SK-MEL-5 (cell line): ENCODE measurements around the gene GRAMD1B. TPM values are rescaled to one million over a fixed set of nuclear protein-coding genes. Genes with fewer than 3 reads are reported as not detected.
"Not testable (repeated sequence)": the region's sequence is repeated elsewhere in the genome, so short reads cannot be mapped to it uniquely, and the experiment has no call there.

ENCODE experiments used
- DNase-seq: peaks from one replicate; pipeline ENCODE4 v3.0.0-alpha.2; 2016; ENCODE audit warnings: low read depth, low spot score
- in situ Hi-C: cut with HindIII; loops from 2 replicates; pipeline ENCODE4 v1.10.0; 2016; ENCODE audit warnings: low sequenced_read_pairs, high pct_unique_total_duplicates, low pct_unique_long_range_greater_than_20kb
- total RNA-seq: library from RNA; depleted of rRNA; stranded (reverse); fragments of >200 nt; shearing (Covaris generic); gene quantifications from 2 replicates; pipeline ENCODE4 v1.2.3, GENCODE V29; 2014

GRAMD1B gene
- total RNA-seq, 1 experiment from 2014 or later: 721 TPM

DNA sequence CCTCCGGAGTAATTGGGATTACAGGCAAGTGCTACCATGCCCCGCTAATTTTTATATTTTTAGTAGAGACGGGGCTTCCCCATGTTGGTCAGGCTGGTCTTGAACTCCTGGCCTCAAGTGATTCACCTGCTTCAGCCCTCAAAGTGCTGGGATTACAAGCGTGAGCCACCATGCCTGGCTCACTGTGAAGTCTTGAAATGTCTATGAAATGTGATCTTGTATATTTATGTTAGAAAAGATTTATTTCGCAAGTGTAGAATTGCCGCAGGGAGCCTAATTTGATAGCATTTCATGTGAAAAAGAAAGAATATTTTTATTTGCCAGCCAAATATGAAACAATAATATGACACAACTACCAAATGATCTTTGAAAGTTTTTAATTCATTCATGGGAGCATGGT, 52.1 kb downstream of the GRAMD1B start:
- no peak for DNase-seq
- in situ Hi-C loops: no loop called here

DNA sequence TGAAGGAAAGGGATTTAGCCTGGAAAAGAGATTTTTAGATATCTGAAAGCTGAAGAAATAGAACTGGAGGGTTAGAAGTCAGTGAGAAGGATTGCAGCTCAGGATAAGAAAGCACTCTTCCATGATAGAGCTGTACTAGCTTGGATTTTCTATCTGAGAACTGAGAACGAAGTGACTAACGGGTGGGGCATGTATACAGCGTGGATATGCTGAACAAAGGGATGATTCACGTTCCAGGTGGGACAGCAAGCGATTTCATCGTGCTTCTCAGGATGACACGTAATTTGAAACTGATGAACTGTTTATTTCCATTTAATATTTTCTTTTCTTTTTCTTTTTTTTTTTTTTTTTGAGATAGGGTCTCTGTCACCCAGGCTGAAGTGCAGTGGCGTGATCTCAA, 53.0 kb downstream of the GRAMD1B start:
- DNase-seq: no peak
- in situ Hi-C loops: no loop called here

DNA sequence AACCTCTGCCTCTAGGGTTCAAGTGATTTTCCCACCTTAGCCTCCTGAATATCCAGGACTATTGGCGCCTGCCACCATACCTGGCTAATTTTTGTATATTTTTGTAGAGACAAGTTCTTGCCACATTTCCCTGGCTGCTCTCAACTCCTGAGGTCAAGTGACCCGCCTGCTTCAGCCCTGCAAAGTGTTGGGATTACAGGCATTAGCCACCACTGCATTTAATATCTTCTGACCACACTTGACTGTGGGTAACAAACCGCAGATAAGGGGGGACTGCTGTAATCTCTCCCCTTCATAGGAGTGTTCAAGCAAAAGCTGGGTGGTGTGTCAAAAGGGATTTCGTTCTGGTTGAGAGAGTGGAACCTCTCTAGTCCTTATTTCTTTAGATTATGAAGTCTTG, 53.4 kb downstream of the GRAMD1B start:
- in situ Hi-C loops: no loop called here
- DNase-seq: no peak

DNA sequence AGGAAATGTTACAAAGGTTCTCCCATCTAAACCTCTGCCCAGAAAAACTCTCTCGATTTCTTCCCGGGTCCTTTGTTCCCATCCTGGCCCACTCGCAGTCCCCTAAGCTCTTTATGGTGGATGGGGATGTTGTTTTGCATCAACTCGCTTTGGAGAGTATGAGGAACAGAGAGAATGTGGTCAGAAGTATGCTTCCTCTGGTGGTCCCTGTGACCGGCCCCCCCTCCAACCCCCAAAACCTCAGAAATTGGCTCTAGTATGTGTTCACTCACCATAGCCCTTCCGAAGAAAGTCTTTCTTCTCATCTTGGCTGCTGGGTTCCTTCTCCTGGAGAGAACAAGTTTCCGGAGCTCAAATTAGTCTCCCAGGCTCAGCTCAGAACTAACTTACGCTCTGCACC, 54.4 kb downstream of the GRAMD1B start:
- DNase-seq: no peak
- in situ Hi-C loops: no loop called here

DNA sequence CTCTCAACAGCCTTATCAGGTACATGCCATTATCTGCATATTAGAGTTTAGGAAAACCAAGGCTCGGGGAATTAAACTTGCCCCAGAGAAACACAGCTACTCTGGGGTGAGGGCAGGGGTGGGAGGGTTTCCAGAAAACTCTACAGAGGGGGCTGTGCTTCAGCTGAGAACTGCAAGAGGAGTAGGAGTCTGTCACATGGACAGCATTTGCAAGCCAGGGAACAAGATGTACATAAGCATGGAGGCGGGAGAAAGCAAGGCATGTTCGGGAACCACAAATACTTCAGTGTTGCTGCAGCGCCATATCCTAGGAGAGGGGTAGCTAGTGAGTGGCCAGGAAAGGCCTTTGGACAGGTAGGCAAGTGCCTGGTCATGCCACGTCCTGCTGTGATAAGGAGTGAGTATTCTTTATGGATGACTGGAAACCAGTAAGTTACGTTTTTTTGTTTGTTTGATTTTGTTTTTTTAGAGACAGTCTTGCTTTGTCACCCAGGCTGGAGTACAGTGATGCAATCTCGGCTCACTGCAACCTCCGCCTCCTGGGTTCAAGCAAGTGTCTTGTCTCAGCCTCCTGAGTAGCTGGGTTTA, 57.2 kb downstream of the GRAMD1B start:
- no peak for DNase-seq
- in situ Hi-C loops: no loop called here

DNA sequence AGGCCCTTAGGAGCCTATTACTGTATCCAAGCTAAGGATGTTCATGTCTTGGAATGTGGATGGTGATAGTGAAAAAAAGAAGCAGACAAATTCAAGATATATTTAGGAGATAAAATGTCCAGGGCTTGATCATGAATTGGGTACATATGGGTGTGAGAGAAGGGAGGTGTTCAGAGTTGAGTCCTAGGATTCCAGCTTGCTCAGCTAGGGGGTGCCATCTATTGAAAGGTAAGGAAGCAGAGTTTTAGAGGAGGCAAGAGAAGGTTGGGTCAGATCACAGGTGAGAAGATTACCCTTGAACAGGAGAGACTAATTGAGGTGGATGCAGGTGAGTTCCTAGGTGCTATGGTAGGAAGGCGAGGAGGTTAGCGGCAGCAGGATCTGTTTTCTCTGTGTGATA, 60.5 kb downstream of the GRAMD1B start:
- DNase-seq: no peak
- in situ Hi-C loops: no loop called here

DNA sequence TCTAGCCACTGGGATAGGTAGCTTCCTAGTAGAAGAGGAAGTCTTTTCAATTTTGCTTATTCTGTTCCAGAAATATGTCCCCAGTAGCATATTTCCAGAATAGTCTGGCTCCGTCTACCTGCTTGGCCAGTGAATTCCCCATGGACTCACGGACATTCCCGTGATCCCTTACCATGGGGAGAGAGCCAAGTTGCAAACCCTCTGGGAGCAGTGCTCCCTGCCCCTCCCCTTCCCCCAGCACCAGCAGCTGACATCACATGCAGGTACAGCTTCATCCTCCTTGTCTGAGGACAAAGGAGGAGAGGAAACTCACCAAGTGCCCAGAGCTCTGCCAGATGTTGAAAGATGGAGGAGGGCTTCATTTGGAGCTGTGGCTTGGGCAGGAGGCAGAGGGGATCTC, 61.2 kb downstream of the GRAMD1B start:
- DNase-seq: no peak
- in situ Hi-C loops: no loop called here

DNA sequence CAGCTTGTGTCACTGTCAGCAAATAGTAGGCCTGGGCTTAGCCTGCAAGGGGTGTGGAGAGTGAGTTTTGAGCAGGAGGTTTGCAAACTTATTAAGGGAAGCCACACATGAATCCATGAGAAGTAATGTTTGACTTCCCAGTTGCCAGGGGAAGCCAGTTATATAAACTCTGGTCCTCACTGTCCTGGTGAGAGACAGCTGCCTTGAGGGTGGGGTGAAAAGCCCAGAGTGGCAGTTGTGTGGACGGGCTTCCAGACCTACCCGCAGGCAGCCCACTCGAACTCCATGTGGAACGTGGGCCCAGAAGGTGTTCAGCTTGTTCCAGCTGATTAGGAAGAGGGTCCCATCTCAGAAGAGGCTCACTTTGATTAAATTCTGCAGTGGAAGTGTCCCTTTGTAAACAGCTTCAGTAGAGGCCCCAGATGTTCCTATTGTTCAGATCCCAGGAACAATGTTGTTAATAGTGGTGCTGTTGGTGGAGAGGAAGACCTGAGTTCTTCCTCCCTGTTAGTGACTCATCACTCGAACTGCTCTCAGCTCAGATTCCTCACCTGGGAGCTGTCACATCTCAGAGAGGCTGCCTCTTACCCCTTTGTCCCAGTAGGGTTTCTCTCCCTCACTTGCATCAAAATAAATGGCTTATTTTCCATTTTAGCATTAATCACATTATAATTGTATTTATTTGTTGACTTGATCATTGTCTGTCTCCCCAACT, 63.4 kb downstream of the GRAMD1B start:
- in situ Hi-C loops: no loop called here

DNA sequence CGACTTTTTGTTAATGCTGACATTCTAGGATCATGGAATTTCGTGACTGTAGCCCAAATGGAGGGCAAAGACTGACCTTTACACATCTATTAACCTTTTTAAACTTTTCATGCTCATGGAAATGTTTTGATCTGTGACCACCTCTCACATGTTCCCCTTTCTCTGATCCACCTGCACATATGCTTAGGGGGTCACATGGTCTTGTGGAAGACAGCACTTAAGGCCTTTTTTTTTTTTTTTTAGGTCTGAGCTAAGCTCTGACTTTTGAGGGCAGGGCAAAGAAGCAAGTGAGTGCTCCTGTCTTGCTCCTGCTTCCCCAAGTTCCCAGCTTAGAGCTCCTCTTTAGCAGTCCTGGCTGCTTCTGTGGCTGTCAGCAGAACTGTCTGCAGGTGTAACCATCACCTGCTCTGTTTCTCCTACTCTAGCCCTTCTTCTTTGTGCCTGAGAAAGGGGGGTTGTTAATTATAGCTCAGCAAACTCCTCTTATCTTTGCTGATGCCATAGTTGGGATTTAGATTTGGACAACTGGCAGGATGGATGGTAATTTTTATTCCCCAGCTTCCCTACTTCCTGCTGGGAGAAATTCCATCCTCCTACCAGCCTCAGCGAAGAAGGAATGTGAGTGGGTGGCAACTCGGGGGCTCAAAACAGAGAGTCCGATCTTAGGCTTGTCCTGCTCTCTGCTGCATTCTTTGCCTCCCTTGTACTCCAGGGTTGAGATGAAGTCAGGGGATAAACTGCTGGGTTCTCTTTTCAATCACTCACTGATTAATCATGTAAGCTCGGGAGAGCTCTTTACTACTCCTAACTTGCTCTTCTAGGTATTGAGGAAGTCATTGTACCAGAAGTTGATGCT, 64.4 kb downstream of the GRAMD1B start:
- peak; percentile 54 for DNase-seq
- in situ Hi-C loops: no loop called here

More for the DNA sequence above, 63.4 kb downstream of the GRAMD1B start:
- no peak for DNase-seq

DNA sequence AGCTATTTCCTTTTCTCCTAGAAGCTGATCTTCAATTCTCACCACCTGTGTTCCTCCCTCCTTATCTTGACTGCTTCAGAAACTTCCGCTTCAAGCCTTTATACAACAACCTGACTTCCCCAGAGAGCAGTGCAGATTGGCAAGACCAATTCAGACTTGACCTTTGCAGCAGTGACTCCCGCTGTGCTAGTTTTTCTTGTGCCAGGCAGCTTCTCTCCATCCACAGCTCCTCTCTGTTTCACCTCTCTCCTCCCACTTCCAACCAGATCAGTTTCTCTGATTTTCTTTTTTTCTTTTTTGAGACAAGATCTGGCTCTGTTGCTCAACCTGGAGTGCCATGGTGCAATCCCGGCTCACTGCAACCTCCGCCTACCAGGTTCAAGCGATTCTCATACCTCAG, 74.3 kb downstream of the GRAMD1B start:
- in situ Hi-C loops: no loop called here
- DNase-seq: no peak

DNA sequence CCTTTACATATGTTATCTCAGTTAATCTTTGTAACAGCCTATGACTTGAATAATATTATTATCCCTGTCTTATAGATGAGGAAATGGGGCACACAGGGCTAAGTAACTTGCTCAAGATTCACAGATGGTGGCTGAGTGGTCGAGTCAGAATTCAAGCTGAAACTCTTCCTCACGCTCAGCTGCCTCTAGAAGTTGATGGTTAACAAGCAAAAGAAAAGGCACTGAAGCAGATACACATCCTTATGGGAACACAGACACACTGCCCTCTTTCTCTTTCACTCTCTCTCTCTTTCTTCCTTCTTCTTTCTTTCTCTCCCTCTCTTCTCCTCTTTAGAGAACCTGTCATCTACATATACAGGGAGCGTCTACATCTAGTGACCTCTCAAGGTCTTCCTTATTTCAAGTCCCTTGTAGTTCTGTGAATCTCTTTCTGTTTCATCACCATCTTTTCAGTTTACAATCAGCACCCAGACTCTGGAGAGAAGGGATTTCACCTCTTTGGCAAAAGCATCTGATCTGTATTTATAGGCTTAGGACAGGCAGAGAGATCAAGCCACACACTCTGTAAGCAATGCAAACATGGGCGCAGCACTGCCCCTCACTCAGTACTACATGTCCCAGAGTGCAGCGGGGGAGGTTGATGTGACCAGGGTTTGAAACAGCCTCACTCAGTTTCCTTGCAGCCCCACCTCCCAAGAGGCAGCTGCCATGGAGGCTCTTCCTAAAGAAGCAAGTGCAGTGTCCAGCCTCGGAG, 75.7 kb downstream of the GRAMD1B start:
- no peak for DNase-seq
- in situ Hi-C loops: no loop called here

DNA sequence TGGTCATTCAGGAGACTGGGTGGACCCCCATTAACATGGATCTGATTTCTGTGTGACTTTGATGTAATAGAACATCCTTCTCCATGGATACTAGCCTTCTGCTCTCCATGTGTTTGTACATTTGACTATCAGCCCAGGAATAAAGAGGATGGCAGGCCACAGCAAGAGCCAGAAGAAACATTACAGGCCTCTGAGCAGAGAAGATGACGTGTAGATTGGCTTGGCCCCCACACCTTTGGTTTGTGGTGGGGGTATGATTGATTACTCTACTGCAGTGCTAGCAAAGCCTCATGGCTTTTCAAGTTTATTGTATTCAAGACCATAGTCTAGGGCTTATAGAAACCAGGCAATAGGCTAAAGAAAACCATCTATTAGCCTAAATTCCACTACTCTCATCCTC, 77.0 kb downstream of the GRAMD1B start:
- no peak for DNase-seq
- in situ Hi-C loops: no loop called here

DNA sequence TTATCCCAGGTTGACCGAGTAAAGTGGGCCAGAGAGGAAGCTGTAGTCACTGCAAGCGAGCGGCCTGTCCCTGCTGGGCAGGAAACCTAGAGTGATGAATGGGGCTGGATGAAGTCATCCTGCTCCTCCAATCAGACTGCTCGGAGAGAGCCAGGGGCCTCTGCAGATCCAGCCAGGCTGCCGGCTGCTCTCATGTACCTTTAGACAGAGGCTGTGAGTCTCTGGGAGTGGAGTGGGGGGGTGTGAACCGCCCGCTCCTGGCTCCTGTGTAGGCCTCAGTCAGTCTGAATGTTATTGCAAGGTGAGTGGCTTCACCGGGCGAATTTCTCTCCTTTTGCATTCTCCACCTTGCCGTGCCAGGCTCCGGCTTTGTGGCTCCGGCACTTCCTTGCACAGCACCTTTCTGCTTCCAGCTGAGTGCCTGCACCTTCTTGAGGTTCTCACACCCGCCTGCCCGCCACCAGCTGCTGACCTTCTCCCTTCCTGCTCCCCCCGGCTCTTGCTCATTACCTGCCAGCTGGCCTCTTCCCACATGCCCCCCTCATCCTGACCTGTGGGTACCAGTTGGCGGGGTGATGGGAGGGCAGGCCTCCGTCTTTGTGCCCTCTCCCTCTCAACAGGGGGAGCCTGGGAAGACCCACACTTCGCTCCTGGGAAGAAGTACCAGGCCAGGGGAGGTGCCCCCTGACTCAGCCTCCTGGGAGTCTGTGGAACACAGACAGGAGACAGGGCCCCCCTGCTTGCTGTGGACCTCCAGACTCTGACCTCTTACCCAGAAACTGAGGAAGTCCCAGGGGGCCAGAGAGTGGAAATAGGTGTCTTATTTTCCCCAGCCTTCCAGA, 79.9 kb downstream of the GRAMD1B start:
- DNase-seq: no peak
- in situ Hi-C loops: no loop called here

DNA sequence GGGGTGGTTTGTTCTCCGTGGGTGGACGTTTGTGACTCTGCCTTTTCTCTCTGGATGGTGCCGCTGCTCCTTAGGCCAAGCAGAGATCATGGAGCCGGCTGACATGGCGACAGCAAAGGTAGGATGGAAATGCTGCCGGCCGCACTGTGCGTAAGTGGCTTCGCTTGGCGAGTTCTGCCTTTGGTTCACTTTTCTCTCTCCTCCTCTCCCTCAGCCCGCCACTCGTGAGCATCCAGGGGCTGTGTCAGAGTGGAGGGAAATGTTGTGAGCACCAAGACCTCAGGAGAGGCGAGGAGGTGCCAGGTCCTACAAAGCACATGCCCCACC, 80.5 kb downstream of the GRAMD1B start:
- in situ Hi-C loops: no loop called here
- DNase-seq: no peak

DNA sequence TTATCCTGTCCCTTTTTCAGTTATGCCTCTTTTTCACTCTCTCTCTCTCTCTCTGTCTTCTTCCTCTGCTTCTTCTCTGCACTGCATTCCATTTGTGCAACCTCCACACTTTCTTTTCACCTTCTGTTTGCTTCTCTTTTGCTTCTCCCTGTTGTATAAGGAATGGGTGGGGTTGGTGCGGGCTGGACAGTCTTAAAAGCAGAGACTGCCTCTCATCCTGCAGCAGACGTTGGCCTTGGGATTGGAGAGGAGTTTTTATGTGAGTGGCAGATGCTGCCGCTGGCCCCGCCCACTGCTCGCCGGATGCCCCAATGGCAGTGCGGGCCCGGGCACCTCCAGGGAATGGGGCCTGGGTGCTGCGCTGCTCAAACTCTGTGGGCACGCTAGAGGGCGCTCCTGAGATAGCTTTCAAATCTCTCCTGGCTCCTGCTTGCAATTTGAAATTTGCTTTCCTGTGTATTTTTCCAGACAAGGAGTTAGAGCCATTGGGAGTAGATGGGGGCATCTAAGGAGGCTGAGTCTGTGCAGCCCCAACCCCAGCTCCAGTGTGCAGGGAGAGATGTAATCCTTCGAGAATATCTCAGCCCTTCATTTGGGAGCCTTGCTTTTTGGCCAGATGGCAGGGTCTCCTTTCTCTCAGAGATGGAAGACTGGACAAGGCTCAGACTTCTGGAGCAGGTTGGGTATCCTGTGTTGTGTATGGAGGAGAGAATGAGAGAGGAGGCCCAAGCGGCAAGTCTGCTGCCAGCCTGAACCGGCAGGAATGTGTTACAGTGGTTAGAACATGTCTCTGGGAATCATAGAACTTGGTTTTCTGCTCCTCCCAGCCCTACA, 81.2 kb downstream of the GRAMD1B start:
- in situ Hi-C loops: no loop called here

DNA sequence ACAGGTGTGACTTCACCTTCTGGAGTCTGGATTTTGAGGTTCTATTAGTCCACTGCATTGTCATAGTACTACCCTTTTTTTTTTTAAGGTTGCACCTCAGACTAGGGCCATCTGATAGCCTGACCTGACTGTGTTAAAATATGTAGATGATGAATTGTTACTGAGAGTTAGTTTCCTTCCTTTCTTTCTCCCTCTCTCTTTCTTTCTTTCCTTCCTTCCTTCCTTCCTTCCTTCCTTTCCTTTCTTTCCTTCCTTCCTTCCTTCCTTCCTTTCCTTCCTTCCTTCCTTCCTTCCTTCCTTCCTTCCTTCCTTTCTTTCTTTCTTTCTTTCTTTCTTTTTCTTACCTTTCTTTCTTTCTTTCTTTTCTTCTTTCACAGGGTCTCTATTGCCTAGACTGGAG, 83.2 kb downstream of the GRAMD1B start:
- in situ Hi-C loops: not testable (repeated sequence)

More for the DNA sequence above, 81.2 kb downstream of the GRAMD1B start:
- peak; percentile 87 for DNase-seq

DNA sequence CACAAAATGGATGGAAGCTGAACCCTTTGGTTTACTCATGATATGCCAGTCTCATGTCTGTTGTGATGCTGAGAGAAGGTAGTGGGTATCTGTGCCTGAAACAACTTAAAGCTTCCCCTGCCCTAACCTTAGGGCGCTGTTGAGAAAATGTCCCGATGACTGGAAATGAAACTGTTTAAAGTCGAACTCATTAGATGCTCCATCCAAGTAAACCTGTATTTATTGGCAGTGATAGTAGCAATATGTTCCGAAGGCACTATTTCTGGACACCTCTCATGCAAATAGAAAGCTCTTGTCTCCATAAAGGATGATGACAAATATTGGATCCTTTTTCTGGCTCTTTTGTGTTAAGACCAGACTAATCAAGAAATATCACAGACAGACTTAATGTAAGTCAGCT, 86.2 kb downstream of the GRAMD1B start:
- DNase-seq: no peak
- in situ Hi-C loops: no loop called here

More for the DNA sequence above, 83.2 kb downstream of the GRAMD1B start:
- not testable (repeated sequence) for DNase-seq
